ENCODE measurements around the gene EXD3.
"Not testable (repeated sequence)": the region's sequence is repeated elsewhere in the genome, so short reads cannot be mapped to it uniquely, and the experiment has no call there.

EXD3 gene

DNA sequence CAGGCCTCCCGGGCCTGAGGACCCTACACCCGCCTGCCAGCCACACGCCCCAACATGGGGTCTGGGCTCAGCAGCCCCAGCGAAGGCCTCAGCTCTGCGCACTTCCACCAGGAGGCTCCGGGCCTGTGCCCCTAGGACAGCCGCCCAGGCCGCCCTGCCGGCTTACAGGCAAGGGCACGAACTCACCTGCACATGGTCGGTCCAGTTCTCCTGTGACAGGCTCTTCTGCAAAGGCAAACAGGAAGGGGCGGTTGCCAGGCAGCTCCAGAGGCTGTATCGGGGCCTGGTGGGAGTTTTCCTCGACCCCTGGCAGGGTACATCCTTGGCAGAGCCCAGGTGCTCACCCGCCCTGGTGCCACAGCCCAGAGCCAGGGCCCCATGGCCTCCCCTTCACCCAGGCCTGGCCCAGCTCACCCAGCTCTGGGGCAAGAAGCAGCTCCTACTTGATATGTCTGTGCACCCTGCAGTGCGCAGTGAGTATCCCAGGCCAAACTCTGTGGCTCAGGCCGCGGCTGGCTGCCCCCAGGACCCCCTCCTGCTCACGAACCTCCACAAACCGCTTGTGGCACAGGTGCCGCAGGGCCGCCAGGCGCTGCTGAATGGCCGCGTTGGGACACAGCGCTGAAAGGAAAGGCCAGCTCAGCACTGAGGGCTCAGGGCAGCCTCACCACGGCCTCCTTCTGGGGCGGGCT is 68.7 kb downstream of the EXD3 start:
- H3K4me3 ChIP-seq (ENCODE audit: low read depth, low read length), result no peak overlapping the region
- DNase-seq (ENCODE audit: low read depth), result no peak

- no peak for DNase-seq (ENCODE audit: low read depth)
- H3K4me3 ChIP-seq (ENCODE audit: low read depth, low read length), result no peak overlapping the region
These were observed 69.5 kb downstream of the EXD3 start for GRCh38 chr9:137353223-137354152.

DNA sequence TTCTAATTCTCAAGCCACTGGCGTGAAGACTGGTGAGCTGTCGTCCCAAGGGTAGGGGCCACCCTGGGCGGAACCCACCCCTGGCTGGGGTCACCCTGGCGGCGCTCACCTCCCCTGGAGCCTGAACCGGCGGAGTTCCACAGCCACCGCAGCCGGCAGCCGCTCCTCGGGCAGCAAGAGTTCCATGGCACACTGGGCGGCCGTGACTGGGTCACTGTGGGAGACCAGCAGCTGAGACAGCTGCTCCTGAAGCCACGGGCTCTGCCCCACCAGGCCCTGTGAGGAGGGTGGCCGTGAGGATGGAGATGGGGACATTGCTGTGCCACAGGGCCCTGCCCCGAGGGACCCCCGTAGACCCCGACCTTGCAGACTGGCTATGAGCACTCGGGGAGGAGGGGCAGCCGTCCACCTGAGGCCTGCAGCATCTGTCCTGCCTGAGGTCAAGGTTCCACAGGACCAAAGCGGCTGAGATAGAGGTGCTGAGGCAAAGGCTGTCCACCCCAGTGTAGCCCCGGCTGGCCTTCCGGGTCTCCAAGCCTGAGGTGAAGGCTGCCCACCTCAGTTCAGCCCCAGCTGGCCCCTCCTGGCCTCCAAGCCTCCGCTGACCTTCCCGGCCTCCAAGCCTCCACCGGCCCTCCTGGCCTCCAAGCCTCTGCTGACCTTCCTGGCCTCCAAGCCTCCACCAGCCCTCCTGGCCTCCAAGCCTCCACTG is 70.3 kb downstream of the EXD3 start:
- no peak overlapping the region for H3K4me3 ChIP-seq (ENCODE audit: low read depth, low read length)
- no peak for DNase-seq (ENCODE audit: low read depth)

GRCh38 chr9:137351781-137352501 is 71.0 kb downstream of the EXD3 start:
- DNase-seq (ENCODE audit: low read depth), result no peak
- no peak overlapping the region for H3K4me3 ChIP-seq (ENCODE audit: low read depth, low read length)

- DNase-seq (ENCODE audit: low read depth), result no peak
- H3K4me3 ChIP-seq (ENCODE audit: low read depth, low read length), result no peak overlapping the region
These were observed 72.0 kb downstream of the EXD3 start for GRCh38 chr9:137350696-137351584.

DNA sequence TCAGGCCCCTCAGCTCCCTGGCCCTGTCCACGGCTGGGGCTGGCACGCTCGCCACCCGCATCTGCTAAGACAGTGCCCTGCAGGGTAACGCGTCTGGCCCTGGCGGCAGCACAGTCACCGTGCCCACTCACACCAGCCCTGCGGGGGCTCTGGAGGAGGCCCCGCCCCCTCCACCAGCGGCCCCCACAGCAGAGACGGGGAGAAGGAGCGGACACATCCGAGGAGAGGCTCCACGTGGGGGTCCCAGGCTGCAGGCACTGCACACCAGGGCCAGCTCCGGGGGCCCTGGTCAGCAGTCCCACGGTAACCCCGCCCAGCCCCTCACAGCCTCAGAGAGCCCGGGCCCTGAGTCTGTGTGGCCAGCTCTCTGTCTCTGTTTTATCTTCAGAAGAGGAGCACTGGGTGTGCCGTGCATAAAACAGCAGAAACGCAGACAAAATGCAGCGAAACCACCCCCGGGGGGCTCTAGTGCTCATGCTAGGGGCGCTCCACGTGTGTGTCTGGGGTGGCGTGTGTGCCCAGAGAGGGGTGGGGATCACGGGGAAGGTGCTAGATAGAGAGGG is 73.4 kb downstream of the EXD3 start:
- no peak overlapping the region for H3K4me3 ChIP-seq (ENCODE audit: low read depth, low read length)
- no peak for DNase-seq (ENCODE audit: low read depth)

DNA sequence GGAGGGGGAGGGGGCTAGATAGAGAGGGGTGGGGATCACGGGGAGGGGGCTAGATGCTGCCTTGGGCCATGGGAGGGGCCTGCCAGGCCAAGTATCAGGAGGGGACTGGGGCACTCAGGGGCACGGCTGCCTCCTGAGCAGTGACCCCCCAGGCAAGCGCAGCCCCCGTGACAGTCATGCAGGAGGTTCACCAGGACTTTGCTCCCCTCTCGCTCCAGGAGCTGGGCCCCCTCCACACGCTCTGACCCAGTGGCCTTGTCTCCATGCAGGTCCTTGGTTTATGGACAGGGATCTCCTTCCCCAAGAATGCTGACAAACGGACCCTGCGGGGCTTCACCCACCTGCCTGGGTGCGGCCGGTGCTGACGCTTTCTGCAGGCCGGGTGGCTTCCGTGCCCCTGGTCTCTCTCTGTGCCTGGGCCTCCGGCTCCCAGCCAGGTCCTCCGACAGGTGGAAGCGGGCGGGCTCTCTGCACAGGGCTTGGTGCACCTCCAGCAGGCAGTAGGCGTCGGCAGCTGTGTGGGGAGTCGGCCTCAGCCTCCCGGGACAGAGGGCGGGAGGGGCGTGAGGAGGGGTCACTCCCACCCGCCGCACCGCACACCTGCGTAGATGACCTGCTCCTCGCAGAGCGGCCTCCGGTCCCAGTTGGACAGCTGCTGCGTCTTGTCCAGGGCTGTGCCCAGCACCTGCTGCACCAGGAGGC is 74.0 kb downstream of the EXD3 start:
- no peak for DNase-seq (ENCODE audit: low read depth)
- no peak overlapping the region for H3K4me3 ChIP-seq (ENCODE audit: low read depth, low read length)

DNA sequence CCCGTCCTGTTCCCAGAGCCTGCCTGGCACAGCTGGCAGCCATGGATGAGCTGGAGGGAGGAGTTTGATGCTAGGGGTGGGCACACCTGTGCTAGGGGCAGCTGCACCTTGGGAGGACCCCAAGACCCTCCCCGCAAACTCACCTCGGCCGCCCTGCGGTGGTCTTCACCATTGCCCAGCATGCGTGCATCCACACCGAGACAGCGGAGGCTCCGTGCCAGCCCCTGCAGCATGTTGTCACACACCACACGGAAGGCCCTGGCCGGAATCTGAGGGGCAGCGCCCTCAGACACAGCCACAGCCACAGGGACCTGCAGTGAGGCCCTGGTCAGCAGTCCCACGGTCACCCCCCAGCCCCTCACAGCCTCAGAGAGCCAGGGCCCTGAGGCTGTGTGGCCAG is 75.0 kb downstream of the EXD3 start:
- no peak overlapping the region for H3K4me3 ChIP-seq (ENCODE audit: low read depth, low read length)
- DNase-seq (ENCODE audit: low read depth), result no peak

GRCh38 chr9:137342482-137342881 is 80.5 kb downstream of the EXD3 start:
- H3K4me3 ChIP-seq (ENCODE audit: low read depth, low read length), result no peak overlapping the region
- DNase-seq (ENCODE audit: low read depth), result no peak

- H3K4me3 ChIP-seq (ENCODE audit: low read depth, low read length), result no peak overlapping the region
- DNase-seq (ENCODE audit: low read depth), result no peak
These were observed 81.7 kb downstream of the EXD3 start for GRCh38 chr9:137341227-137341626.

DNA sequence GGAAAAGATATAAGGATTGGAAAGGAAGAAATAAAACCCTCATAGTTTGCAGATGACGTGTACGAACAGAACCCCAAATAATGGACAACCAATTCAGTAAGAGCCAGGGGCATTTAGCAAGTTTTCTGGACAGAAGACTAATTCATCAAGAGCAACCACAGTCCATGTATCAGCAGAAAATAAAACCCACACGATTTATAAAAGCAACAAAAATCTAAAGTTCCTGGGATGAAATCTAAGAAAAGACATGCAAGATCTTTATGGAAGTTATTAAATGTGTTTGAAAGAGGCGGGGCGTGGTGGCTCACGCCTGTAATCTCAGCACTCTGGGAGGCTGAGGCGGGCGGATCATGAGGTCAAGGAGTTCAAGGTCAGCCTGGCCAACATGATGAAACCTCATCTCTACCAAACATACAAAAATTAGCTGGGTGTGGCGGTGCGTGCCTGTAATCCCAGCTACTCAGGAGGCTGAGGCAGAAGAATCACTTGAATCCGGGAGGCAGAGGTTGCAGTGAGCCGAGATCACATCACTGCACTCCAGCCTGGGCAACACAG is 83.0 kb downstream of the EXD3 start:
- H3K4me3 ChIP-seq (ENCODE audit: low read depth, low read length); DNase-seq (ENCODE audit: low read depth): not testable (repeated sequence)

- no peak overlapping the region for H3K4me3 ChIP-seq (ENCODE audit: low read depth, low read length)
- DNase-seq (ENCODE audit: low read depth), result no peak
These were observed 83.7 kb downstream of the EXD3 start for GRCh38 chr9:137339045-137339907.

DNA sequence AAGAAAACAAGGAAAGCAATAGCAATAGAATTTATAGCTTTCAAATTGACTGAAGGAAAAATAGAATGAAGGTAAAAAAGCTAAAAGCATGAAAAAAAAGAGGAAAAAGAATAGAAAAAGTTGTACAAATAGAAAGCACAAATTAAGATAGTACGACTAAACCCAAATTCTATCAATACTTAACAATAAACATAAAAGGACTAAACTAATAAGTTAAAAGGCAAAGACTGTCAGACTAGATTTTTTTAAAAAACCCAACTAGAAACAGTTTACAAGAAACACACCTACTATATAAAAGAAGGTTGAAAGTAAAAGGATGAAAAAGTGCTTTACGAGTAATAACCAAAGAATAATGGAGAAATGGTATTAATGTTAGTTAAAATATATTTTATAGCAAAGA is 86.2 kb downstream of the EXD3 start:
- no peak overlapping the region for H3K4me3 ChIP-seq (ENCODE audit: low read depth, low read length)
- DNase-seq (ENCODE audit: low read depth), result no peak

DNA sequence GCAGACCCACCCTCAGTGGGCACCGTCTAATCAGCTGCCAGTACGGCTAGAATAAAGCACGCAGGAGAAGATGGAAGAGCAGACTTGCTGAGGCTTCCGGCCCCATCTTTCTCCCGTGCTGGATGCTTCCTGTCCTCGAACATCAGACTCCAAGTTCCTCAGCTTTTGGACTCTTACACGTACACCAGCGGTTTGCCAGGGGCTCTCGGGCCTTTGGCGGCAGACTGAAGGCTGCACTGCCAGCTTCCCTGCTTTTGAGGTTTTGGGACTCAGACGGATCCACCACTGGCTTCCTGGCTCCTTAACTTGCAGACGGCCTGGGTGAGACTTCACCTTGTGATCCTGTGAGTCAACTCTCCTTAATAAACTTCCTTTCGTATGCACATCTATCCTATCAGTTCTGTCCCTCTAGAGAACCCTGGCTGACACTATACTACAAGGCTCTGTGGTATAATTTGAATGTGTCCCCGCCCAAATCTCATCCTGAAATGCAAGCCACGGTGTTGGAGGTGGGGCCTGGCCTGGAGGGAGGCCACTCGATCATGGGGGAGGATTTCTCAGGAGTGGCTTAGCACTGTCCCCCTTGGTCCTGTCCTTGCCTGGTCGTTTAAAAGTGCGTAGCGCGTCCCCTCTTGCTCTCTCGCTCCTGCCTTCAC is 89.8 kb downstream of the EXD3 start:
- DNase-seq (ENCODE audit: low read depth), result no peak
- H3K4me3 ChIP-seq (ENCODE audit: low read depth, low read length), result no peak overlapping the region

DNA sequence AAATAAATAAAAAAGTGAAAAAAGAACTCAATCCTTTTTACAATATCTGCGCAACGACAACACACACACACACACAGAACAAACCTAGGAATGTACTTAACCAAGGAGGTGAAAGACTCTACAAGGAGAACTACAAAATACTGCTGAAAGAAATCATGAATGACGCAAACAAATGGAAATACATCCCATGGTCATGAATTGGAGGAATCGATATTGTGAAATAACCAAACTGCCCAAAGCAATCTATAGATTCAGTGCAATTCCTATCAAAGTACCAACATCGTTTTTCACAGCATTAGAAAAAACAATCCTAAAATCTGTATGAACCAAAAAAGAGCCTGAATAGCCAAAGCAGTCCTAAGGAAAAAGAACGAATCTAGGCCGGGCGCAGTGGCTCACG is 91.0 kb downstream of the EXD3 start:
- no peak overlapping the region for H3K4me3 ChIP-seq (ENCODE audit: low read depth, low read length)
- DNase-seq (ENCODE audit: low read depth), result no peak

DNA sequence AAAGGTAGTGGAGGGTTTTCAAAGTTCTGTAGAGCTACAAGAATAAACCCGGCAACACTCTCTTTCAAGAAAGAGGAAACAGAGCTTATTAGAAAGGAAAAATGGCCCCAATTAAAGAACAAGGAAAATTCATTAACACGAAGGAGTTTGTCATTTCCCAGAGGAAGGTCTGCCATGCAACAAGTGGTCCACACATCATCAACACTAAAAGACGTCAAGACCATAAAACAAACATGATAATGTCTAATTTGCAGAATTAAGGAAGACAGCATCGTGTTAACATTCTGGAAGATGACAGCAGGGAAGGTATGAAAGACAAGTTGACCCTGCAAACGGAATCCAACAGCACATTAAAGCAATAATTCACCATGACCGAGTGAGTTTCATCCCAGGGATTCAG is 92.3 kb downstream of the EXD3 start:
- no peak for DNase-seq (ENCODE audit: low read depth)
- H3K4me3 ChIP-seq (ENCODE audit: low read depth, low read length), result no peak overlapping the region

Measured in skeletal muscle cell (primary cell).